K562 (cell line): Measurements from ENCODE around the gene RNF224. TPM values are rescaled to one million over a fixed set of nuclear protein-coding genes. Genes with fewer than 3 reads are reported as not detected.

Source experiments
- ARID3A ChIP-seq: IDR thresholded peaks from 2 replicates; pipeline ENCODE4 v1.6.1; 2012; ENCODE audit warnings: low read depth, low read length, improper control_type of control experiment, borderline replicate concordance
- CEBPZ ChIP-seq: fragments of 150-350 bp; IDR thresholded peaks from 2 replicates; pipeline ENCODE4 v1.6.1; 2014; ENCODE audit warnings: low read depth, mild to moderate bottlenecking, low read length, borderline replicate concordance
- CSDE1 ChIP-seq, 2 experiments: fragments of 450-650 bp; IDR thresholded peaks; 2 replicates each; pipeline ENCODE4 v1.6.1; 2016; ENCODE audit warnings: mild to moderate bottlenecking in 1 of 2
- MEIS2 ChIP-seq: fragments of 450-650 bp; IDR thresholded peaks from 2 replicates; pipeline ENCODE4 v1.6.1; 2014; ENCODE audit warnings: mild to moderate bottlenecking; ENCODE audit not compliant: partially characterized antibody
- RNF219 ChIP-seq: fragments of 250-450 bp; sonication (Bioruptor Pico); IDR thresholded peaks from 2 replicates; pipeline ENCODE4 v1.5.0; 2022; ENCODE audit warnings: mild to moderate bottlenecking
- SMAD1 ChIP-seq: fragments of 150-350 bp; IDR thresholded peaks from 2 replicates; pipeline ENCODE4 v1.6.1; 2014; ENCODE audit warnings: low read length, low read depth; ENCODE audit not compliant: partially characterized antibody
- SRSF1 ChIP-seq: fragments of 200-400 bp; formaldehyde crosslinking; IDR thresholded peaks from 2 replicates; pipeline ENCODE4 v1.6.1; 2017; ENCODE audit warnings: mild to moderate bottlenecking, low read depth, low read length, moderate library complexity
- TFAM ChIP-seq: fragments of 250-450 bp; sonication (Bioruptor Pico); conservative IDR thresholded peaks from 2 replicates; pipeline ENCODE4 v1.5.0; 2021; ENCODE audit warnings: mild to moderate bottlenecking, moderate library complexity
- ZNF395 ChIP-seq: fragments of 200-800 bp; sonication (Bioruptor generic); IDR thresholded peaks from 2 replicates; pipeline ENCODE4 v1.6.1; 2017; ENCODE audit warnings: missing genetic modification characterization, missing compliant biosample characterization
- ZNF778 ChIP-seq: fragments of 450-650 bp; formaldehyde crosslinking; IDR thresholded peaks from 2 replicates; pipeline ENCODE4 v1.4.0; 2020; ENCODE audit warnings: mild to moderate bottlenecking, moderate library complexity
- polyA plus RNA-seq, 8 experiments: library from polyadenylated mRNA; depleted of rRNA in 4 of 8; stranded (reverse) in 5 of 8; unstranded in 3 of 8; fragments of >200 nt; fragmentation: Nextera tagmentation in 2 of 8; fragmentation: Illumina TruSeq in 1 of 8; extraction: Ambion mirVana in 2 of 8; extraction: Trizol in 1 of 8; gene quantifications; 2 replicates each; pipeline versions ENCODE4 v1.2.1 to v1.2.3, GENCODE V29; 2011 to 2014; ENCODE audit warnings: inconsistent platforms in 1 of 8, missing spikeins in 1 of 8
- total RNA-seq, 7 experiments: library from RNA; depleted of rRNA in 6 of 7; stranded (reverse); fragments of >200 nt in 6 of 7; fragmentation: Illumina TruSeq in 2 of 7; extraction: Trizol in 2 of 7; gene quantifications; 2 replicates each; pipeline versions ENCODE4 v1.2.1 to v1.2.3, GENCODE V29; 2011 to 2021; ENCODE audit warnings: low replicate concordance in 1 of 7
- TF ChIP-seq, protein P1 (sequence below): fragments of 250-450 bp; sonication (Bioruptor Pico); IDR thresholded peaks from 2 replicates; pipeline ENCODE4 v1.8.0; 2022; ENCODE audit warnings: moderate library complexity, mild to moderate bottlenecking, inconsistent platforms

The RNF224 gene
- total and polyA plus RNA-seq, 9 of the 15 experiments (the other 6 are each of a cell fraction or from before 2014, with no cell fraction given): not detected

DNA sequence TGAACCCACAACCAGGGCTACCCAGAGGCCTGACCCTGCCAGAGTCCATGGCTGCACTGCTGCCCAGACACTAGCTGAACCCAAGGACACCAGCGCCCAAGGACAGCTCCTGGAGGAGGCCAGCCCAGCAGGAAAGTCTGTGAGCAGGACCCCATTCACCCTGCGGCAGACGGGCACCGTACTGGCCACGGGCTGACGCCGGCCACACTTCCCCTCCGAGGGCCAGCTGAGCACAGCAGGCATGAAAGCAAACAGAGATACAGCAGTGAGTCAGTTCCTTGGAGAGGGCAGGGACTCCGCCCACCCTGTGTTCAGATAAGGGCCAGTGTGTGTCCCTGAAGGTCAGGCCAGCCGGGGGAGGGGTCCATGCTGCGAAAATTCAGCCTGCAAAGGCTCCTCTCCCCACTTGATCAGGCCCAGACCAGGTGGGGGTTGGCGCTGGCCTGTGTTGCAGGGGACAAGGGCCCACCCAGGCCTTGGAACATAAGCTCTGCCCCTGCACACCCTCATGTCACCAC is 8.5 kb upstream of the RNF224 start (continued):
- TF ChIP-seq CEBPZ (no peak), ZNF778 (CRISPR knock-in tag) (no peak), RNF219 (CRISPR knock-in tag) (no peak), ARID3A (no peak), SMAD1 (no peak), SRSF1 (no peak), TFAM (CRISPR knock-in tag) (no peak), MEIS2 (no peak), CSDE1 (IDR thresholded peaks at IDR 0.05) (no peak), ZNF395 (CRISPR knock-in tag) (no peak; the same call in 1 of the 2 replicates)
- TF ChIP-seq, protein P1, sequence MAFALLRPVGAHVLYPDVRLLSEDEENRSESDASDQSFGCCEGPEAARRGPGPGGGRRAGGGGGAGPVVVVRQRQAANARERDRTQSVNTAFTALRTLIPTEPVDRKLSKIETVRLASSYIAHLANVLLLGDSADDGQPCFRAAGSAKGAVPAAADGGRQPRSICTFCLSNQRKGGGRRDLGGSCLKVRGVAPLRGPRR (CRISPR knock-in tag): no peak
